KMS-11 (cell line): Measurements from ENCODE around the gene YIPF6.
"Not testable (repeated sequence)": the region's sequence is repeated elsewhere in the genome, so short reads cannot be mapped to it uniquely, and the experiment has no call there.

Source experiments
- H2AFZ ChIP-seq: fragments of 200-600 bp; sonication (generic); 2 replicates; pipeline ENCODE4 v1.6.1; 2016; ENCODE audit warnings: antibody characterized with exemption, mixed run types, low read depth
- H3K27ac ChIP-seq: fragments of 200-600 bp; sonication (generic); 2 replicates; pipeline ENCODE4 v1.6.1; 2016; ENCODE audit warnings: mild to moderate bottlenecking, mixed run types
- H3K27me3 ChIP-seq: fragments of 200-600 bp; sonication (generic); 2 replicates; pipeline ENCODE4 v1.6.1; 2017; ENCODE audit warnings: mild to moderate bottlenecking, low read depth, mixed run types, moderate library complexity; ENCODE audit not compliant: insufficient read depth
- H3K36me3 ChIP-seq: fragments of 200-600 bp; sonication (generic); 2 replicates; pipeline ENCODE4 v1.6.1; 2017; ENCODE audit warnings: mild to moderate bottlenecking, mixed run types; ENCODE audit not compliant: insufficient read depth
- H3K4me1 ChIP-seq: fragments of 200-600 bp; sonication (generic); 2 replicates; pipeline ENCODE4 v1.6.1; 2016; ENCODE audit warnings: mild to moderate bottlenecking, low read depth, mixed run types; ENCODE audit not compliant: poor library complexity, severe bottlenecking
- H3K4me2 ChIP-seq: fragments of 200-600 bp; sonication (generic); 2 replicates; pipeline ENCODE4 v1.7.0; 2016; ENCODE audit warnings: mild to moderate bottlenecking, mixed run types
- H3K4me3 ChIP-seq: fragments of 200-600 bp; sonication (generic); IDR thresholded peaks from 2 replicates; pipeline ENCODE4 v1.6.1; 2017; ENCODE audit warnings: low read depth, low read length, mixed read lengths; ENCODE audit not compliant: insufficient read depth
- H3K79me2 ChIP-seq: fragments of 200-600 bp; sonication (generic); 2 replicates; pipeline ENCODE4 v1.6.1; 2016; ENCODE audit warnings: low read depth, mixed run types; ENCODE audit not compliant: insufficient read depth
- H3K9ac ChIP-seq: fragments of 200-600 bp; sonication (generic); 2 replicates; pipeline ENCODE4 v1.6.1; 2016; ENCODE audit warnings: mild to moderate bottlenecking, mixed run types
- H4K20me1 ChIP-seq: fragments of 200-600 bp; sonication (generic); 2 replicates; pipeline ENCODE4 v1.6.1; 2016; ENCODE audit warnings: mild to moderate bottlenecking, mixed run types; ENCODE audit not compliant: insufficient read depth
- TF ChIP-seq, protein P1 (sequence below): fragments of 200-600 bp; sonication (generic); conservative IDR thresholded peaks from 2 replicates; pipeline ENCODE4 v1.6.1; 2017; ENCODE audit warnings: low read depth, mild to moderate bottlenecking, antibody characterized with exemption, low read length, moderate library complexity, mixed read lengths

YIPF6 gene

DNA sequence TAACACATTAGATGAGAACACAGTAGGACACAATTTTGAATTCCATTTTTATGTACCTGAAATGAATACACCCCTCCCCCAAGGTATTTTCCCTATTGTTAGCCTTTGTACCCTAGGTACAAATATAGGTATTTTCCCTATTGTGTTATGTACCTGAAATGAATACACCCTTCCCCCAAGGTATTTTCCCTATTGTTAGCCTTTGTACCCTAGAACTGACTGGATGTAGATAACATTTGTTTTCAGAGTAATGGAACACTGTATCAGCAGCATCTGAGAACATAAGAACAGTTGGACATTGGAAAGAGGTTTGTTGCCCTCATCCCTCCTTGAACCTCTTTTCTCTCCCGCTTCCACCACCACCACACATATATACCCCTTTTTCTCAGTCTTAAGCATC lies 37.6 kb downstream of the YIPF6 start:
- H3K79me2 ChIP-seq: no peaks in the 10 kb centered on the region
- H3K9ac ChIP-seq: no peak overlapping the region
- H4K20me1 ChIP-seq: no peaks in the 10 kb centered on the region
- H2AFZ ChIP-seq: no peak overlapping the region
- H3K36me3 ChIP-seq: no peaks in the 10 kb centered on the region
- H3K27ac ChIP-seq: no peak overlapping the region
- no peaks in the 10 kb centered on the region for H3K27me3 ChIP-seq
- no peak overlapping the region for H3K4me3 ChIP-seq
- no peaks in the 10 kb centered on the region for H3K4me1 ChIP-seq
- TF ChIP-seq, protein P1, sequence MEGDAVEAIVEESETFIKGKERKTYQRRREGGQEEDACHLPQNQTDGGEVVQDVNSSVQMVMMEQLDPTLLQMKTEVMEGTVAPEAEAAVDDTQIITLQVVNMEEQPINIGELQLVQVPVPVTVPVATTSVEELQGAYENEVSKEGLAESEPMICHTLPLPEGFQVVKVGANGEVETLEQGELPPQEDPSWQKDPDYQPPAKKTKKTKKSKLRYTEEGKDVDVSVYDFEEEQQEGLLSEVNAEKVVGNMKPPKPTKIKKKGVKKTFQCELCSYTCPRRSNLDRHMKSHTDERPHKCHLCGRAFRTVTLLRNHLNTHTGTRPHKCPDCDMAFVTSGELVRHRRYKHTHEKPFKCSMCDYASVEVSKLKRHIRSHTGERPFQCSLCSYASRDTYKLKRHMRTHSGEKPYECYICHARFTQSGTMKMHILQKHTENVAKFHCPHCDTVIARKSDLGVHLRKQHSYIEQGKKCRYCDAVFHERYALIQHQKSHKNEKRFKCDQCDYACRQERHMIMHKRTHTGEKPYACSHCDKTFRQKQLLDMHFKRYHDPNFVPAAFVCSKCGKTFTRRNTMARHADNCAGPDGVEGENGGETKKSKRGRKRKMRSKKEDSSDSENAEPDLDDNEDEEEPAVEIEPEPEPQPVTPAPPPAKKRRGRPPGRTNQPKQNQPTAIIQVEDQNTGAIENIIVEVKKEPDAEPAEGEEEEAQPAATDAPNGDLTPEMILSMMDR: no peak
- no peak overlapping the region for H3K4me2 ChIP-seq

- TF ChIP-seq, protein P1: no peak
- no peak overlapping the region for H2AFZ ChIP-seq
- no peak overlapping the region for H3K4me3 ChIP-seq
- H3K4me2 ChIP-seq: no peak overlapping the region
- no peaks in the 10 kb centered on the region for H3K4me1 ChIP-seq
- H4K20me1 ChIP-seq: no peaks in the 10 kb centered on the region
- no peak overlapping the region for H3K27ac ChIP-seq
- H3K79me2 ChIP-seq: no peaks in the 10 kb centered on the region
- H3K27me3 ChIP-seq: no peaks in the 10 kb centered on the region
- H3K9ac ChIP-seq: no peak overlapping the region
- H3K36me3 ChIP-seq: no peaks in the 10 kb centered on the region
Observed at GRCh38 chrX:68536884-68537283, 38.0 kb downstream of the YIPF6 start.

- H3K9ac ChIP-seq: no peak overlapping the region
- no peak overlapping the region for H3K4me3 ChIP-seq
- no peaks in the 10 kb centered on the region for H3K36me3 ChIP-seq
- H3K27ac ChIP-seq: no peak overlapping the region
- H2AFZ ChIP-seq: no peak overlapping the region
- no peaks in the 10 kb centered on the region for H4K20me1 ChIP-seq
- H3K4me2 ChIP-seq: no peak overlapping the region
- no peaks in the 10 kb centered on the region for H3K79me2 ChIP-seq
- no peaks in the 10 kb centered on the region for H3K27me3 ChIP-seq
- no peaks in the 10 kb centered on the region for H3K4me1 ChIP-seq
- TF ChIP-seq, protein P1: no peak
Observed at GRCh38 chrX:68550193-68550592, 51.3 kb downstream of the YIPF6 start.

GRCh38 chrX:68556036-68556435 lies 57.2 kb downstream of the YIPF6 start:
- no peaks in the 10 kb centered on the region for H3K79me2 ChIP-seq
- TF ChIP-seq, protein P1: no peak
- H3K4me1 ChIP-seq: no peaks in the 10 kb centered on the region
- no peak overlapping the region for H3K27ac ChIP-seq
- H3K4me2 ChIP-seq: no peak overlapping the region
- no peak overlapping the region for H3K4me3 ChIP-seq
- no peaks in the 10 kb centered on the region for H3K36me3 ChIP-seq
- H2AFZ ChIP-seq: no peak overlapping the region
- H3K27me3 ChIP-seq: no peaks in the 10 kb centered on the region
- H4K20me1 ChIP-seq: no peaks in the 10 kb centered on the region
- no peak overlapping the region for H3K9ac ChIP-seq

DNA sequence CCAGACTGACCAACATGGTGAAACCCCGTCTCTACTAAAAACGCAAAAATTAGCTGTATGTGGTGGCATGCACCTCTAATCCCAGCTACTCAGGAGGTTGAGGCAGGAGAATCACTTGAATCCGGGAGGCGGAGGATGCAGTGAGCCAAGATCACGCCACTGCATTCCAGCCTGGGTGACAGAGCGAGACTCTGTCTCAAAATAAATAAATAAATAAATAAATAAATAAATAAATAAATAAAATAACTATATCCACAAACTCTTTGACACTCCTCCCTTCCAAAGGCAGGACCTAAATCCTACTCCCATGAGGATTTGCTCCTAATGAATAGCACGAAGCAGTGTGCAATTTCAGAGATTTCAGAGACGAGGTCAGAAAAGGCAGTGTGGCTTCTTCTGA lies 58.3 kb downstream of the YIPF6 start:
- not testable (repeated sequence) for H3K27ac ChIP-seq, H3K4me3 ChIP-seq, H3K4me1 ChIP-seq, H4K20me1 ChIP-seq, H3K9ac ChIP-seq, H2AFZ ChIP-seq, H3K4me2 ChIP-seq, H3K79me2 ChIP-seq, H3K27me3 ChIP-seq, H3K36me3 ChIP-seq

DNA sequence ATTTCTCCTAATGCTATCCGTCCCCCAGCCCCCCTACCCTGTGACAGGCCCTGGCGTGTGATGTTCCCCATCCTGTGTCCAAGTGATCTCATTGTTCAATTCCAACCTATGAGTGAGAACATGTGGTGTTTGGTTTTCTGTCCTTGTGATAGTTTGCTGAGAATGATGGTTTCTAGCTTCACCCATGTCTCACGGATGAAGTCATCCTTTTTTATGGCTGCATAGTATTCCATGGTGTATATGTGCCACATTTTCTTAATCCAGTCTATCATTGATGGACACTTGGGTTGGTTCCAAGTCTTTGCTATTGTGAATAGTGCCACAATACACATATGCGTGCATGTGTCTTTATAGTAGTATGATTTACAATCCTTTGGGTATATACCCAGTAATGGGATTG lies 61.1 kb downstream of the YIPF6 start:
- not testable (repeated sequence) for H3K9ac ChIP-seq, H3K27me3 ChIP-seq, H3K4me2 ChIP-seq, H2AFZ ChIP-seq, H3K79me2 ChIP-seq, H3K4me3 ChIP-seq, H3K27ac ChIP-seq, H3K4me1 ChIP-seq, H4K20me1 ChIP-seq, H3K36me3 ChIP-seq
